Omental fat pad (tissue), 4 donors: ENCODE measurements around the gene WNT9A. TPM values are rescaled to one million over a fixed set of nuclear protein-coding genes. Genes with fewer than 3 reads are reported as not detected.

Source experiments
- ATAC-seq: fragments of 150-250 bp; one replicate; pipeline ENCODE4 v1.9.1; 2016; ENCODE audit warnings: mild to moderate bottlenecking, moderate library complexity; ENCODE audit not compliant: low FRiP score
- DNase-seq: peaks from one replicate; pipeline ENCODE4 v3.0.0-alpha.2; 2019; ENCODE audit warnings: low spot score
- total RNA-seq, 4 donors: library from RNA; depleted of rRNA; stranded (reverse); fragments of >200 nt; gene quantifications; one replicate each; pipeline ENCODE4 v1.1.0, GENCODE V29; 2016
- TF ChIP-seq, protein P1 (sequence below), 3 donors: fragments of 450-650 bp; IDR thresholded peaks; one replicate each; pipeline ENCODE4 v1.5.1; 2016 to 2017; ENCODE audit warnings: antibody characterized with exemption in 3 of 3, mild to moderate bottlenecking in 3 of 3, moderate library complexity in 2 of 3

WNT9A gene
- total RNA-seq, 4 donors from 2014 or later: 1.3 to 16.5 (median 5.8) TPM

- TF ChIP-seq, protein P1, sequence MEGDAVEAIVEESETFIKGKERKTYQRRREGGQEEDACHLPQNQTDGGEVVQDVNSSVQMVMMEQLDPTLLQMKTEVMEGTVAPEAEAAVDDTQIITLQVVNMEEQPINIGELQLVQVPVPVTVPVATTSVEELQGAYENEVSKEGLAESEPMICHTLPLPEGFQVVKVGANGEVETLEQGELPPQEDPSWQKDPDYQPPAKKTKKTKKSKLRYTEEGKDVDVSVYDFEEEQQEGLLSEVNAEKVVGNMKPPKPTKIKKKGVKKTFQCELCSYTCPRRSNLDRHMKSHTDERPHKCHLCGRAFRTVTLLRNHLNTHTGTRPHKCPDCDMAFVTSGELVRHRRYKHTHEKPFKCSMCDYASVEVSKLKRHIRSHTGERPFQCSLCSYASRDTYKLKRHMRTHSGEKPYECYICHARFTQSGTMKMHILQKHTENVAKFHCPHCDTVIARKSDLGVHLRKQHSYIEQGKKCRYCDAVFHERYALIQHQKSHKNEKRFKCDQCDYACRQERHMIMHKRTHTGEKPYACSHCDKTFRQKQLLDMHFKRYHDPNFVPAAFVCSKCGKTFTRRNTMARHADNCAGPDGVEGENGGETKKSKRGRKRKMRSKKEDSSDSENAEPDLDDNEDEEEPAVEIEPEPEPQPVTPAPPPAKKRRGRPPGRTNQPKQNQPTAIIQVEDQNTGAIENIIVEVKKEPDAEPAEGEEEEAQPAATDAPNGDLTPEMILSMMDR (IDR thresholded peaks at IDR 0.05): no peak
- no peak for ATAC-seq
- no peak for DNase-seq
These were observed 21.4 kb downstream of the WNT9A start for GRCh38 chr1:227926216-227926791.

DNA sequence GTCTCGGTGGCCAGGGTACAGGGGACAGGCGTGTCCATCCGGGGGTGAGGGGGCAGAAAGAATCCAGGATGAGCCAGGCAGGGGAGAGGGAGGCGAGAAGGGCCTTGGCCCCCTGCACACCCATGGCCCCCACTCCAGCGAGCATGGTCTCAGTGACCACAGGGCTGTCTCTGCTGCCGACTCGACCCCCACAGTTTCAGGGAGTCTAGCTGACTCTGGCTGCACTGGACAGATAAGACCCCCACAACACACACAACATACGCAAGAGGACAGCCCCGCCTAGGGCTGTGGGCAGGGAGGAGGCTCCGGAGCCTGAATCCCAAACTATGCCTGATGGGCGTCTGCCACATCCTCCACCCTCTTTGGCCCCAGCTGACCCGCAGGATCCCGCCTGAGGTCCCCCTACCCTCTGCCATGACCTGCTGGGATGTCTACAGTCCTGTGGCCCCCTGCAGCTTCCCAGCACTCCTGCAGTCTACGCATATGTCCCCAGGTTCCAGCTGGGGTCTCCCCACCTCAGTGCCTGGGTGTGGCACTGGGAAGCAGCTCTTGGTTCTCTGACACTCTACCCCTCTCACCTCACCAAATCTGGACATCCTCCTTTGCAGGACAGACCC is 22.0 kb downstream of the WNT9A start:
- DNase-seq (no peak), ATAC-seq (no peak)
- TF ChIP-seq, protein P1 (IDR thresholded peaks at IDR 0.05): no peak

GRCh38 chr1:227924833-227925574 is 22.7 kb downstream of the WNT9A start:
- ATAC-seq (no peak), DNase-seq (no peak)
- TF ChIP-seq, protein P1 (IDR thresholded peaks at IDR 0.05): no peak

DNA sequence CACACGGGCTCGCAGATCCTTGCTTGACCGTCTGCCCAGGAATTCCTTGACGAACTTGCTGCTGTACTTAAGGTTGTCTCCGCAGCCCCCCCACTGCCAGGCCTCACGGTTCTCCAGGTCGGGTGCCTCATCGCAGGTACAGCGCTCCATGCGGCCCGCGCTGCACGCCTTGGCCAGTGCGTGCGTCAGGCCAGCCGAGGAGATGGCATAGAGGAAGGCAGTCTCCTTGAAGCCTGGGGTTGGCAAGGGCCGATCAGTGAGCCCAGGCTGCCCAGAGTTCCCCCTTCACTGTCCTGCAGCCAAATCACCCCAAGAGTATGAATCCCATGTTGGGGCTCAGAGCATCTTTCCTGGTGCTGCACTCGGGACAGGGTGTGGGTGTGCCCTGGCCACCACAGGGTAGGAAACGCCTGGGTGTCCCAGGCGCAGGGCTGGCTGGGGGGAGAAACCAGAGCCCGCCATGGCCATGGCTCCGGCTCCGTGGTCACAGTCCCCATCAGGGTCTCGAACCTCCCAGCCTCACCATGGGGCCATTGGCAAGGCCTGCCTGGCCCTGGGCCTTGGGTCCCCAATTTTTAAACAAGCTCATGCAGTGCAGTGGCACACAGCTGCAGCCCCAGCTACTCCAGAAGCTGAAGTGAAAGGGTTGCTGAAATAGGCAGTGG is 23.4 kb downstream of the WNT9A start:
- TF ChIP-seq, protein P1 (IDR thresholded peaks at IDR 0.05): no peak
- ATAC-seq (no peak), DNase-seq (no peak)

DNA sequence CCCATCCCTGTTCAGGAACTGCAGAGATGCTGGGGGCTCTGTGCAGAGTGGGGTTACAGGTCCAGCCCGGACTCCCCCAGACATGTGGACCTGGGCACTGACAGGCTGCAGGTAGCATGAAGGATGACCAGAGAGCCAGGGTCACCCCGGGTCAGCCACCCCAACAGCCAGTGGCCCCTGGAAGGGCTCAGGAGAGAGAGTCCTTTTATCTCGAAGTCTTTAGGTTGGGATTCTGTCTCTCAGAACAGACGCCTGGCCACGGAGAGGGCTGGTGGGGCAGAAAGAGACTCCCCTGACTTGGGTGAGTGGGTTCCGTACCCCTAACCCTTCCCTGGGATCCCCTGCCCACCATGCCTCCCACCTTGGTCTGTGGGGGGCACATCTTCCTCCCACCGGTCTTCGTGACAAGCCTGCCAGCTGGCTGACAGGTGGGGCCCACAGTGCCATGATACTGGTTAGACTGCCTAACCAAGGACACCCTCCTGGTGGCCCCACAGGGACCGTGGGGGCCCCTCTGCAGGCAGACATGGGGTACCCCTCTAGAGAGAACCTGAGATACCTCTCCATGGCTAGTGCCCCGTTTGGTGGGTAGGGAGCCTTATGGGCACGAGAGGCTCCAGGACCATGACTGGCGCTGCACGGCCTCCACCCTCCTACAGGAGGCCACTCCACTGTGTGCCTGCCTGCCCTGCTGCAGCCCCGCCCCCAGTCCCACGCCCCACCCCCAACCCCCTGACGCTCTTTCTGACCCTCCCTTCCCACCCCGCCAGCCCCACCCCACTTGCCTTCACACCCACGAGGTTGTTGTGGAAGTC is 24.2 kb downstream of the WNT9A start:
- TF ChIP-seq, protein P1 (IDR thresholded peaks at IDR 0.05): no peak
- no peak for ATAC-seq
- no peak for DNase-seq

DNA sequence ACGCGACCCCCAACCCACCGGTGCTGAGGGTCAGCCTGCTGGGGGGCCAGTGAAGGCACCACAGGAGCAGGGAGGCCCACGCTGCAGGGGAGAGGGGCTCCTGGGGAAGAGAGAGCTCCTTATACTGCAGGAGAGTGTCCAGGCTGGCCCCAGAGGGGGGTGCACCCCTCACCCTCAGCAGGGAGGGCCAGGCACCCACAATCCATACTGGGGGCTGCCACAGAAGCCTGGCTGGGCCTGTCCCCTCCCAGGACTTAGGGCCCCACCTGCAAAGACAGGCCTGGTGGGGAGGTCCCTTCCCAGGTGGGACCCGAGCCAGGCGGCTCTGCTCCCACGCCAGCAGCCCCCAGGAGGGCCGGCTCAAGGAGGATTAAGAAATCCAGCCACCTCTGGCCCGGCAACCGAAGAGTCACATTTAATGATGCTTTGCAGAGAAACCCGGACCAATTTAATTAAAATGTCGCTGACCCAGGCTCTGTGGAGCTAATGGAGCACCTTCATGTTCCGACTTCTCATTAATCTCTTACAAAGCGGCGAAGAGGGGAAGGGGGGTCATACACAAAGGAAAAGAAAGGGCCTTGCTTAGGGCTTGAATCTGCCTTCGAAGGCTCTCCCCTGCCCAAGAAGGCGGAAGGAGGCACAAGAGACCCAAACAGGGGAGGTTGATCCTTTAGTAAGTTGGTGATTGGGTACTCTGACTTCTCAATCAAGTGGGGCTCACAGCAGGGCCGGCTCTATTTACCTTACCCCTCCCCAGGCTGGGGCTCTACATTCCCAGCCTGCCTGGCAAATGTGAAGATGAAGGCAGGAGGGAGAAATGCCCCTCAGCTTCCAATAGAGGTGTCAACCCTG is 25.0 kb downstream of the WNT9A start:
- DNase-seq (no peak), ATAC-seq (no peak)
- TF ChIP-seq, protein P1 (IDR thresholded peaks at IDR 0.05): no peak
